Activated CD8-positive, alpha-beta memory T cell treated with anti-CD3 and anti-CD28 coated beads for 48 hours (primary cell): ENCODE measurements around the gene SUGCT.

Experiments used
- DNase-seq, 3 experiments: peaks; one replicate each; pipeline ENCODE4 v3.0.0-alpha.2; 2020; ENCODE audit warnings: low read depth in 2 of 3, low spot score in 2 of 3

Gene SUGCT

DNA sequence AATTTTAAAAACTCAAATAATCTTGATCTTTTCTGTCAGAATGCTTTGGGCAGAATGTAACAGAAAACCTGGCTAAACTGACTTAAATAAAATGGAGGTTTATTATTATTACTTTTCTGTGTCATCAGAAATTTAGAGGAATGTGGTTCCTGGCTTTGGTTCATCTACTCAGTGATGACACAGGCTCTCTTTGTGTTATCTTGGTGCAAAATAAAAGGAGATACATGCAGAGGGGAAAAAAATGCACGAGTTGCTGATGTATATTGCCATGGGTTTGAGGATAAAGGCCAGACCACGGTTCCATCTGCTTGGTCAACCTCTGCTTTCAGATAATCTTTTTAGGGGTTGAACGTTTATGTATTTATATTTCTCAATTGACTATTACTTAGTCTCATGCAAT lies 181.4 kb downstream of the SUGCT start:
- no peak for DNase-seq

DNA sequence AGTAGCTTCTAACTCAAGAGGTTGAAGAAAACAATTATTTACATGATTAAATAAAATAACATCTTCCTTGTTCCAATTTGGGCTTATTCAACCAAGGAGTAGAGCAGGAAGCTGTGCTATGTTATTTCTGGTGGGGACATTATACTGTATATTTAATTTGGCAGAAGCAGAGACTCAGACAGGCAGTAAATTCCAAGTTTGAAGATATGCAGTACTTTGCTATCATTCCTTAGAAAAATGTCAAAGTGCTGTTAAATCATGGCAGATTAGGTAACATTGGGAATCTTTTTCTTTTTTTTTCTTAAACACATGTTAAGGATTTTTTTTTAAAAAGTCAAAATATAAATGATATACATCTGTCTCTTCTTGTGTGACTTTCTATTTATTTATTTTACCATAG lies 190.1 kb downstream of the SUGCT start:
- DNase-seq, result no peak

DNA sequence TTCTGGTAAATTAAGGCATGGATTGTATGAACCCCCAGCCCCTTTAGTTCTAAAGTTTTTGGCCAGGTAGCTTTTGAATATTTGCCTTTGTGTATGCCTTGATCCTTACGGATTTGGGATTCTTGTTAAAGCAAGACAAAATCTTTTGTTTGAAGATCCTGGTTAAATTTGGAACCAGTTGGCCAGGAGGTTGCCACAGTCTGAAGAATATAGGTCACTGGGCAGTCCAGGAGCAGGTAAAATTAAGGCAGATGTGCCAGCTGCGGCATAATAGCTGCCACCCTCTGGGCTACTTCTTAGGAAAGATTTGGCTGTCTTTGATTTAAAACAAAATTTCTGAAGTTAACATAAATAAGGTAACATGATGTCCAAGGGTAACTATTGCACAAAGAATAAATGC lies 192.3 kb downstream of the SUGCT start:
- DNase-seq, result no peak

- no peak for DNase-seq
Measured at GRCh38 chr7:40327873-40328272, 193.1 kb downstream of the SUGCT start.

DNA sequence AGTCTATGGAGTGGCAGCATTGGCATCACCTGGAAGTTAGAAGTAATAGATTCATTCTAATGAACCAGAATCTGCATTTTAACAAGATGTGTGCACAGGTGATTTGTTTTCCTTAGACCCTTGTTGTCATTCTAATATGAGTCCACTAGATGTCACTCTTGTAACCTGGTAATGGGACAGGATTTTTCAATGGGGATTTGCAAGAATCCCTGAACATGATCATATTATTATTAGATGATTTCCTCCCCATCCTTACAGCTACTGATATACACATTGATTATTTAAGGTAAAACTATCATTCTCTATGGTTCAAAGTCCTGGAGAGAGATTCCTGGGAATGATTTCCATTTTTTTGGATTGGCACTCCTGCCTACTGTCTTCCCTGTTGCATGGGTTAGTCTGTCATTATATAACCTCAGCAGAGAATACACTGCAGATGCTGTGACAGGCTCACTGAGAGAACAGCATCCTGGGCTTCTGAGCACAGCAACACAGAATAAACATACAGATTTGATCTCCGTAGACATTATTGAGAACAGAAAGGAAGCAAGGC lies 194.9 kb downstream of the SUGCT start:
- no peak for DNase-seq

- no peak for DNase-seq
Measured at GRCh38 chr7:40330408-40330807, 195.6 kb downstream of the SUGCT start.

GRCh38 chr7:40331915-40332314 lies 197.1 kb downstream of the SUGCT start:
- DNase-seq, result no peak

- DNase-seq, result no peak
Measured at GRCh38 chr7:40332516-40332915, 197.7 kb downstream of the SUGCT start.

GRCh38 chr7:40341836-40342235 lies 207.0 kb downstream of the SUGCT start:
- DNase-seq, result no peak

DNA sequence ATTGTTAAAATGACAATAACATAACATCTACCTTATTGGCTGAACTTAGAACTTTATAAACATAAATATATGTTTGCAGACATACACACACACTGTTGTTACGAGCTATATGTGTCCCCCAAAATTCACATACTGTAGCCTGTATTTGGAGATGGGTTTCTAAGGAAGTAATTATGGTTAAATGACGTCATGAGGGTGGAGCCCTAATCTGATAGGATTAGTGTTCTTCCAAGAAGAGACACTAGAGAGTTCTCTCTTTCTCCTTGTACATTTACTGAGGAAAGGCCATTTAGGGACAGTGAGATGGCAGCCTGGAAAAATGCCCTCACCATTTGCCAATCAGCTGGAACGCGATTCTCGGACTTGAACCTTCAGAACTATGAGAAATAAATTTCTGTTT lies 211.7 kb downstream of the SUGCT start:
- DNase-seq, result no peak

DNA sequence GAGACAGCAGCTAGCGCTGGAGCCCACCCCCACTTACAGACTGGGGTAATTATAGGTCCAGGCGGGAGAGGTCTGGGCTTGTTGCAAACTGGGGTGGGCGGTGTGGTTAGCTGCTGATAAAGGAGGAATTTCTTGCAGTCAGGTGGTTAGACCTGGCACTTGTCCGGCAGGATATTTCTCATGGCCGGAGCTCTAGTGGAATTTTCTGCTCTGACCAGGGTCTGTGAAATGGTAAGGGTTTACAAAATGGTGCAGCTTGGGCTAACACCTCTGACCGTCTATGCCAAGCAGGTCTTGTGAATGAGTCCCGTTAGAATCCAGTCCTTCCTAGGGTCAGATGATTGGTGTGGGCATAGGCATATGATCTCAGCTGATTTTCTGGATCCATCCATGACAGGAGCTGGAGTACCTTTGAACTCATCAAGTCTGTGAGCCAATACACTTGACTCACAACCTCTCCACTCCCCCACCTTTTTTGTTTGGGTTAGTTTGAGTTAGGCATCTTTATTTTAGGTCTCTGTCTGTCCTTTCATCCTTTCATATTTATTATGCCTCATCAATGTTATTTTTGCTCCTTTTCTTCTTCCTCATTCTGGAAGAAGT lies 213.4 kb downstream of the SUGCT start:
- no peak for DNase-seq

- no peak for DNase-seq
Measured at GRCh38 chr7:40350100-40350499, 215.3 kb downstream of the SUGCT start.

- DNase-seq, result no peak
Measured at GRCh38 chr7:40354711-40355110, 219.9 kb downstream of the SUGCT start.

DNA sequence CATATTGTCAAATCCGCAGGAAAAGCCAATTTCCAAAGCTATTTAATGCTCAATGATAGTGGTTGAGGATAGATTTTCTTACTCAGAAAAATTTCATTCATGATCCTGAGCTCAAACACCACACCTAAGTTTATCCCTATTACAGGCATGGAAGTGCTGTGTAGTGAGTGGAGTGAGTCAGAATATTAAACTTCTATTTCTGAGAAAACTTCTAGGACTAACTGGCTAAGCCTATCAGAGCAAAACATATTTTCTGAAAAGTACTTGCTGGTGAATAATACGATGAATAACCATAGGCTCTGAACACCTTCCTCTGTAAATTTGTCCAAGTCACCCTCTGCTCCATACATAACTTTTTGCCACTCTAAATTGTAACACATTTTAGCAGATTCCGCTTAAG lies 221.5 kb downstream of the SUGCT start:
- DNase-seq, result no peak

GRCh38 chr7:40356871-40357709 lies 222.3 kb downstream of the SUGCT start:
- no peak for DNase-seq

GRCh38 chr7:40369641-40370277 lies 235.0 kb downstream of the SUGCT start:
- no peak for DNase-seq

- no peak for DNase-seq
Measured at GRCh38 chr7:40371806-40372440, 237.1 kb downstream of the SUGCT start.

DNA sequence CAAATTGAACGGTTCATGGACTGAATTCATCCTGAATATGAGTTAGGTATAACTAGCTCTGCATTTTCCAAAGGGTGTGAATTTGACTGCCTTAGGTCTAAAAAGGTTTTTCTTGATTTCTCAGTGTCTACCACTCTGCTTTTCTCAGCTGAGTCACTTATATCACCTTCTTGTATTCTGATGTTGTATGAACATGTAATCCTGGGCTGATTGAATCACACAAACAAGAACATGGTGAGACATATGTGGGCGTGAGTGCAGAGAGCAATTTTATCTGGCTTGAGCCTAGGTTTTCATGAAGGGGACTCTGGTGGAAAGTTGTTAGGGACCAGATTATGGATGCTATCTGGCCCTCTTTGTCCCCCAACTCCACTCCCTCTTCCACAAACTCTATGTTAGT lies 239.8 kb downstream of the SUGCT start:
- no peak for DNase-seq

DNA sequence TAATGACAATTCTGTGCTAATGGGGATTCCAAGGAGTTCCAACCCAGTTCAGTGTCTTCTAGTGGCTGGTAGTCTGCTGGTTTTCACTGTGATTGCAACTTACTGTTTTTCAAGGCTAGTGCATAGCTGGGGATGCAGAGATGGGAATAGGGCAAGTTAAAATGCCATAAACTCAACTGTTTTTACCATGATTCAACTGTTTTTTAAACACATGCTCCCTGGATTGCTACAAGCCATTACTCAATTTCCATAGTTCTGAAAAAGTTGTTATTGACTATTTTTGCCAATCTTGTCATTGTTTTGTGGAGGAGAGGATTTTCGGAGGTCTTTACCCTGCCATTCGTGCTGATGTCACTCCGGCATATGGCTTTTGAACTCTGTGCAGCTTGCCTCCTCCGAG lies 245.3 kb downstream of the SUGCT start:
- DNase-seq, result no peak

GRCh38 chr7:40382145-40382544 lies 247.3 kb downstream of the SUGCT start:
- no peak for DNase-seq

DNA sequence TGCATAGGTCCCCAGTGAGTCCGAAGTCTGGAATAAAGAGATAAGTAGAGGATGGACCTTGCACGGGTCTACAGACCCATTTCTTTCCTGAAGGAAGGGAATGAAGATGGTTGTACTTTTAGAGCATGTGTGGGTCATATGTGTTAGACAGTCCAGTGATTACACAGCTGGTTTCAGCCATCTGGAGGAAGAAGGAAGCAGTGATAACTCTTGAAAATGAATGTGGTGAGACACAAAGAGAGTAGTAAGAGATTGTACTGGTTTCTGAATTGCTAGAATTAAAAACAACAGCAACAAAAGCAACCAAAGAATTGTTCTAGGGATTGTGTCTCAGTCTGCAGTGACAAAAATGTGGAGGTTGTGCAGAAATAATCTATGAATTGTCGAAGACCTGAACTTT lies 258.9 kb downstream of the SUGCT start:
- DNase-seq, result no peak

DNA sequence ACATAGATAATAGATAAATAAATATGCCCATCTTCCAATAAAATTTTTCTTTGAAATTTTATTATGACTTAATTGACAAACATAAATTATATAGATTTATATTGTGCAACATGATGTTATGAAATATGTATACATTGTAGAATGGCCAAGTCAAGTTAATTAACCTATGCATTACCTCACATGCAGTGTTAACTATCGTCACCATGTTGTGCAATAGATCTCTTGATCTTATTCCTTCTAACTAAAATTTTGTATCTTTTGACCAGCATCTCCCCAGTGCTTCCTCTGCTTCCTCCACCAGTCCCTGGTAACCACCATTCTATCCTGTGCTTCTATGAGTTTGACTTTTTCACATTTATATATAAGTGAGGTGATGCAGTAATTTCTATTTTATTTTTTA lies 259.6 kb downstream of the SUGCT start:
- no peak for DNase-seq
